Measurements from ENCODE around the gene C9orf153.

DNA sequence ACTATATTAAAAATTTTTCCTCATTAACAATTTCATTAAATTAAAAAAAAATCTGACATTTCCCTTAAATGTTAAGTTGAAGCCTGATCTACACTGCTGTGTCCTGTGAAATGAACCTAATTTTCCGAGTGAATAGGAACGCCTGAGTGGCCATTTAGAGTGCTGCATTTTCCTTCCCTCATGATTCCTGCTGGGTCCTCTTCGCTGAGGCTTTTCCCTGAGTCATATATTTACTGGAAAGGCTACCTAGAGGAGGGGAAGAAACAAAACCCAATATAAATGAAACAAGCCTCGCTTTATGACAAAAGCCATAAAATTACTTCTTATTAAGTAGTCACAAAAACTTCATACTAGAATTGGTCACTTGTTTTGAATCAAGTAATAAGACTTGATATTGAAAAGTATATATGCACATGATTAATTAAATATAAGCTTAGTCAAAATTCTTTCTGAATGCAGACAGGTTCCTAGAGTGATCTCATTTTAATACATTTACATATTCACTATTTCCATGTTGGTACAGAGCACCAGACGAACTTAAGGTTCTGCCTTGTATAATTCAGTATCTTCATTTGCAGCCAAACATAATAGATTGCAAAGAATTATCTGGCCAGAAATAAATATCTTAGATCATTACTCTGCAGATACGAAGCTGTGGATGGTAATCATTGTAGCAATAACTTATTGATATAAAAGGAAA, 29.2 kb upstream of the C9orf153 start:
- TF ChIP-seq, protein P1, sequence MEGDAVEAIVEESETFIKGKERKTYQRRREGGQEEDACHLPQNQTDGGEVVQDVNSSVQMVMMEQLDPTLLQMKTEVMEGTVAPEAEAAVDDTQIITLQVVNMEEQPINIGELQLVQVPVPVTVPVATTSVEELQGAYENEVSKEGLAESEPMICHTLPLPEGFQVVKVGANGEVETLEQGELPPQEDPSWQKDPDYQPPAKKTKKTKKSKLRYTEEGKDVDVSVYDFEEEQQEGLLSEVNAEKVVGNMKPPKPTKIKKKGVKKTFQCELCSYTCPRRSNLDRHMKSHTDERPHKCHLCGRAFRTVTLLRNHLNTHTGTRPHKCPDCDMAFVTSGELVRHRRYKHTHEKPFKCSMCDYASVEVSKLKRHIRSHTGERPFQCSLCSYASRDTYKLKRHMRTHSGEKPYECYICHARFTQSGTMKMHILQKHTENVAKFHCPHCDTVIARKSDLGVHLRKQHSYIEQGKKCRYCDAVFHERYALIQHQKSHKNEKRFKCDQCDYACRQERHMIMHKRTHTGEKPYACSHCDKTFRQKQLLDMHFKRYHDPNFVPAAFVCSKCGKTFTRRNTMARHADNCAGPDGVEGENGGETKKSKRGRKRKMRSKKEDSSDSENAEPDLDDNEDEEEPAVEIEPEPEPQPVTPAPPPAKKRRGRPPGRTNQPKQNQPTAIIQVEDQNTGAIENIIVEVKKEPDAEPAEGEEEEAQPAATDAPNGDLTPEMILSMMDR (IDR thresholded peaks at IDR 0.05) = no peak
- no peak for TF ChIP-seq EP300 (IDR thresholded peaks at IDR 0.05)
